ENCODE data around the gene TCF23.

DNA sequence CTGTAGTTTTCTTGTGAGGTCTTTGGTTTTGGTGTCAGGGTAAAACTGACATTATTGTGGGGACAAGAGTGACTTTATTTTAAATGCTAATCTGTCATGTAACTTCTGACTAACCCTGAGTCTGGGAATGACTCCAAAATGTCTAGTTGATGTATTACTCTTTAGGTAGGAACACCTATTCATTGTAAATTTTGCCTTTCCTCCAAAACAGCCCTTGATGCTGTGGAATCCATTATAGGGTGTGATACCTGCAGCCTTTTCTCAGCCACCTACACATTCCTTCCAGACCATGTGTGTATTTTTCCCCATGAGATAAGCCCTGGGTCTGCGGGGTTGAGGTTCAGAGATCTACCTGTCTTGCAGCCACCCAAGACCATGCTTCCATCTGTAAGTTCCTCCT, 5.5 kb upstream of the TCF23 start:
- TF ChIP-seq, protein P1, sequence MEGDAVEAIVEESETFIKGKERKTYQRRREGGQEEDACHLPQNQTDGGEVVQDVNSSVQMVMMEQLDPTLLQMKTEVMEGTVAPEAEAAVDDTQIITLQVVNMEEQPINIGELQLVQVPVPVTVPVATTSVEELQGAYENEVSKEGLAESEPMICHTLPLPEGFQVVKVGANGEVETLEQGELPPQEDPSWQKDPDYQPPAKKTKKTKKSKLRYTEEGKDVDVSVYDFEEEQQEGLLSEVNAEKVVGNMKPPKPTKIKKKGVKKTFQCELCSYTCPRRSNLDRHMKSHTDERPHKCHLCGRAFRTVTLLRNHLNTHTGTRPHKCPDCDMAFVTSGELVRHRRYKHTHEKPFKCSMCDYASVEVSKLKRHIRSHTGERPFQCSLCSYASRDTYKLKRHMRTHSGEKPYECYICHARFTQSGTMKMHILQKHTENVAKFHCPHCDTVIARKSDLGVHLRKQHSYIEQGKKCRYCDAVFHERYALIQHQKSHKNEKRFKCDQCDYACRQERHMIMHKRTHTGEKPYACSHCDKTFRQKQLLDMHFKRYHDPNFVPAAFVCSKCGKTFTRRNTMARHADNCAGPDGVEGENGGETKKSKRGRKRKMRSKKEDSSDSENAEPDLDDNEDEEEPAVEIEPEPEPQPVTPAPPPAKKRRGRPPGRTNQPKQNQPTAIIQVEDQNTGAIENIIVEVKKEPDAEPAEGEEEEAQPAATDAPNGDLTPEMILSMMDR (IDR thresholded peaks at IDR 0.05): no peak
- TF ChIP-seq POLR2AphosphoS5 (IDR thresholded peaks at IDR 0.05): no peak
- no peak for TF ChIP-seq POLR2A (IDR thresholded peaks at IDR 0.05)
- no peak for TF ChIP-seq EP300 (IDR thresholded peaks at IDR 0.05)

Measured in gastroesophageal sphincter (tissue), 3 donors.